ENCODE data around the gene ALKBH2.

Gene ALKBH2

DNA sequence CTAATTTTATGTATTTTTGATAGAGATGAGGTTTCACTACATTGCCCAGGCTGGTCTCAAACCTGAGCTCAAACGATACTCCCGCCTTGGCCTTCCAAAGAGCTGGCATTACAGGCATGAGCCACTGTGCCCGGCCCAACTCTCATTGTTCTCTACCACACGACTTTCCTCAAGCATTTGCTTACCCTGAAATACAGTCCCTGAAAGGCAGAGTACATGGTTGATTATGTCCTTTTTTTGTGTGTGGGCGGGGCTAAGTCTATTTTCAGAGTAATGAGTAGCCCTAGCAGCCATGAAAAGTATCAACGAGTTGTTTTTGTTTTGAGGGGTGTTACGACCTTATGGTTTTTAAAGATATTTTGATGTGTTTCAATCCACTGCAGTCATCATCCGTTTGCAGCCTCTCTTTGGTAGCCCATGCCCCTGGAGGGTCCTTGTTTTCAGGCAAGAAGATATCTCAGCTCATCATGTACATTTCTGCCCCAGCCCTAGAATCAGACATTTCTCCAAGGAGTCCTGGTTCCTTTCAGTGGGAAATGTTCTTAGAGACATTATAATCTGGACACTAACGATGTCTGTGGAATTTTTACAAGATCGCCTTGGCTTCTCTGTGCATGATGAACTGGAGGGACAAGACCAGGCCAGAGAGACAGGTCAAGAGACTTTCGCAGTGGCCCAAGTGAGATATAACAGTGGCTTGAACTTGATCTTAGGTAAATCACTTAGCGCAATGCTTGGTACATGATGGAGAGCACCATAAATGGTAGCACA, 31.8 kb upstream of the ALKBH2 start:
- Histone ChIP-seq H2BK5ac (ENCODE audit: low read length) (no peak overlapping the region), H3K36me3 (replicated peaks in 1 of 2; ENCODE audit: control insufficient read depth in 2 of 2, insufficient read depth in 2 of 2, low read length in 2 of 2) (no peaks in the 10 kb centered on the region), H3K18ac (ENCODE audit: low read length) (no peak overlapping the region), H3K27me3 (ENCODE audit: control insufficient read depth in 3 of 3, insufficient read depth in 3 of 3, low read depth in 1 of 3, low read length in 3 of 3) (peaks cover 0 to 7% (median 0%) of the 10 kb centered on the region in 3 experiments), H2AFZ (ENCODE audit: low read length) (no peak overlapping the region), H3K4me3 (ENCODE audit: low read length in 2 of 2) (no peak overlapping the region), H3K4me1 (ENCODE audit: control insufficient read depth in 2 of 2, insufficient read depth in 1 of 2, low read depth in 1 of 2, low read length in 2 of 2) (peaks cover 0 to 1% of the 10 kb centered on the region in 2 donors), H4K8ac (ENCODE audit: low read depth, low read length) (no peak overlapping the region), H3K4me2 (ENCODE audit: insufficient read depth, low read length, poor library complexity, severe bottlenecking) (no peak overlapping the region), H2AK5ac (ENCODE audit: low read depth, low read length) (no peak overlapping the region), H3K9me3 (replicated peaks in 1 of 2; ENCODE audit: control insufficient read depth in 2 of 2, insufficient read depth in 1 of 2, low read depth in 1 of 2, low read length in 2 of 2) (no peaks in the 10 kb centered on the region), H2BK12ac (ENCODE audit: low read length) (no peak overlapping the region), H2BK120ac (ENCODE audit: low read depth, low read length) (no peak overlapping the region), H3K4ac (ENCODE audit: low read length) (no peak overlapping the region), H4K91ac (ENCODE audit: low read depth, low read length, poor library complexity) (no peak overlapping the region), H2BK15ac (ENCODE audit: low read length) (no peak overlapping the region), H3K79me1 (ENCODE audit: low read depth, low read length) (peaks cover 2% of the 10 kb centered on the region), H3K9ac (ENCODE audit: low read depth, low read length, poor library complexity) (no peak overlapping the region), H3K14ac (ENCODE audit: low read length) (no peak overlapping the region), H3K23ac (ENCODE audit: low read depth, low read length, poor library complexity) (no peak overlapping the region), H3K27ac (replicated peaks; ENCODE audit: low read length) (no peak overlapping the region)
- no peak for DNase-seq (ENCODE audit: low spot score)
- no CpG with 5 or more reads among the region's 12 CpGs for WGBS, 2 donors (ENCODE audit: extremely low coverage in 2 of 2, insufficient read length in 2 of 2, insufficient replicate concordance in 1 of 2)

DNA sequence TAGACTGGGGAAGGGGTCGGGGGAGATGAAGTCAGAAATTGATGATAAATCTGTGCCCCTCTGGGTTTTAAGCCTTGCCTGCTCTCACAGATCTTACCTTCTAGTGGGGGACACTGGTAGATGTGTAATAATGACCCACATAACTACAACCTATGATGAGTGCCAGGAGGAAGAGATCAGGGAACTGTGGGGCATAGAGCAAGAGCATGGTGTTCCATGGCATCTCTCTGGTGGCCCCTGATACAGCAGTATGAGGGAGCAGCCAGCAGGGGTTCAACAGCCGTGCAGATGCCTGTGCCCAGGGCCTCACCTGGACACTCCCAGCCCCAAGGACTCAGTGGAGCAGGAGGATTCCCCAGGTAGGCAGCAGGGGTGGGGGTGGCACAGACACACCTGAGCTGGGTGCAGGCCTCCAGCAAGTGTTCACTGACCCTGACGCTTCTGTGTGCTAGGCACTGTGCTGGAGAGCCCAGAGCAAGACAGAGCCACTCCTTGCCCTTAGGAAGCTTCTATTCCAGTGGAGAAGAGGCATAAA, 28.1 kb upstream of the ALKBH2 start:
- no peak for DNase-seq (ENCODE audit: low spot score)
- H3K79me1 ChIP-seq (ENCODE audit: low read depth, low read length): peaks cover 2% of the 10 kb centered on the region
- H2AFZ ChIP-seq (ENCODE audit: low read length): no peak overlapping the region
- no peaks in the 10 kb centered on the region for H3K9me3 ChIP-seq (replicated peaks in 1 of 2; ENCODE audit: control insufficient read depth in 2 of 2, insufficient read depth in 1 of 2, low read depth in 1 of 2, low read length in 2 of 2)
- no peak overlapping the region for H4K8ac ChIP-seq (ENCODE audit: low read depth, low read length)
- H2BK15ac ChIP-seq (ENCODE audit: low read length): no peak overlapping the region
- H2AK5ac ChIP-seq (ENCODE audit: low read depth, low read length): no peak overlapping the region
- H3K4ac ChIP-seq (ENCODE audit: low read length): no peak overlapping the region
- H3K23ac ChIP-seq (ENCODE audit: low read depth, low read length, poor library complexity): no peak overlapping the region
- no peak overlapping the region for H2BK12ac ChIP-seq (ENCODE audit: low read length)
- H3K4me2 ChIP-seq (ENCODE audit: insufficient read depth, low read length, poor library complexity, severe bottlenecking): no peak overlapping the region
- no CpG with 5 or more reads among the region's 3 CpGs for WGBS, 2 donors (ENCODE audit: extremely low coverage in 2 of 2, insufficient read length in 2 of 2, insufficient replicate concordance in 1 of 2)
- no peak overlapping the region for H3K9ac ChIP-seq (ENCODE audit: low read depth, low read length, poor library complexity)
- H3K36me3 ChIP-seq (replicated peaks in 1 of 2; ENCODE audit: control insufficient read depth in 2 of 2, insufficient read depth in 2 of 2, low read length in 2 of 2): no peaks in the 10 kb centered on the region
- no peak overlapping the region for H3K14ac ChIP-seq (ENCODE audit: low read length)
- H2BK5ac ChIP-seq (ENCODE audit: low read length): no peak overlapping the region
- H3K27ac ChIP-seq (replicated peaks; ENCODE audit: low read length): no peak overlapping the region
- H3K4me3 ChIP-seq (ENCODE audit: low read length in 2 of 2): no peak overlapping the region
- no peaks in the 10 kb centered on the region for H3K27me3 ChIP-seq (ENCODE audit: control insufficient read depth in 3 of 3, insufficient read depth in 3 of 3, low read depth in 1 of 3, low read length in 3 of 3)
- H2BK120ac ChIP-seq (ENCODE audit: low read depth, low read length): no peak overlapping the region
- no peak overlapping the region for H3K18ac ChIP-seq (ENCODE audit: low read length)
- H3K4me1 ChIP-seq (ENCODE audit: control insufficient read depth in 2 of 2, insufficient read depth in 1 of 2, low read depth in 1 of 2, low read length in 2 of 2): peaks cover 0 to 1% of the 10 kb centered on the region in 2 donors
- no peak overlapping the region for H4K91ac ChIP-seq (ENCODE audit: low read depth, low read length, poor library complexity)

DNA sequence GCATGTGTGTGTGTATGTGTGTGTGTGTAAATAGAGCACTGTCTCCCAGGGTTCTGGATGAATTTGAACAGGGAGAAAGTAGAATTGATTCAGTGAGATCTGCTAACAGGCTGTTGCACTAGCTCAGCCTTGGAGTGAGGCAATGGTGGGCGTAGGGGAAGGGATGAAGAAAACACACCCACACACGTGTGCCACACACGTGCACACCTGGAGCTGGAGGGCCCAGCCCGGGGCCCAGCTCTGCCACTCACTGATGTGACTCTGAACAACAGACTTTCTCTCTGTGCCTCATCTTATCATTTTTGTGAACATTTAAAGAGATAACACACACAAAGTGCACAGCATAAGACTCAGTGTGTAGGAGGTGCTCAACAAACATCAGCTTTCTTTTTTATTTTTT, 27.3 kb upstream of the ALKBH2 start:
- H3K4ac ChIP-seq (ENCODE audit: low read length): no peak overlapping the region
- H3K27me3 ChIP-seq (ENCODE audit: control insufficient read depth in 3 of 3, insufficient read depth in 3 of 3, low read depth in 1 of 3, low read length in 3 of 3): no peaks in the 10 kb centered on the region
- peaks cover 8 to 9% of the 10 kb centered on the region in 2 donors for H3K4me1 ChIP-seq (ENCODE audit: control insufficient read depth in 2 of 2, insufficient read depth in 1 of 2, low read depth in 1 of 2, low read length in 2 of 2)
- H3K23ac ChIP-seq (ENCODE audit: low read depth, low read length, poor library complexity): no peak overlapping the region
- H4K8ac ChIP-seq (ENCODE audit: low read depth, low read length): no peak overlapping the region
- H3K14ac ChIP-seq (ENCODE audit: low read length): peak overlapping the region; percentile 67
- no peak overlapping the region for H2BK5ac ChIP-seq (ENCODE audit: low read length)
- no peak overlapping the region for H3K9ac ChIP-seq (ENCODE audit: low read depth, low read length, poor library complexity)
- no peaks in the 10 kb centered on the region for H3K36me3 ChIP-seq (replicated peaks in 1 of 2; ENCODE audit: control insufficient read depth in 2 of 2, insufficient read depth in 2 of 2, low read length in 2 of 2)
- no peak overlapping the region for H3K4me3 ChIP-seq (ENCODE audit: low read length in 2 of 2)
- no peak overlapping the region for H3K4me2 ChIP-seq (ENCODE audit: insufficient read depth, low read length, poor library complexity, severe bottlenecking)
- peak overlapping the region; percentile 33 for H3K18ac ChIP-seq (ENCODE audit: low read length)
- H2AK5ac ChIP-seq (ENCODE audit: low read depth, low read length): no peak overlapping the region
- DNase-seq (ENCODE audit: low spot score): no peak
- no peaks in the 10 kb centered on the region for H3K79me1 ChIP-seq (ENCODE audit: low read depth, low read length)
- no peak overlapping the region for H2BK12ac ChIP-seq (ENCODE audit: low read length)
- H2AFZ ChIP-seq (ENCODE audit: low read length): no peak overlapping the region
- H3K27ac ChIP-seq (replicated peaks; ENCODE audit: low read length): no peak overlapping the region
- H2BK15ac ChIP-seq (ENCODE audit: low read length): no peak overlapping the region
- H3K9me3 ChIP-seq (replicated peaks in 1 of 2; ENCODE audit: control insufficient read depth in 2 of 2, insufficient read depth in 1 of 2, low read depth in 1 of 2, low read length in 2 of 2): no peaks in the 10 kb centered on the region
- WGBS, 2 donors (ENCODE audit: extremely low coverage in 2 of 2, insufficient read length in 2 of 2, insufficient replicate concordance in 1 of 2): no CpG with 5 or more reads among the region's 4 CpGs
- no peak overlapping the region for H2BK120ac ChIP-seq (ENCODE audit: low read depth, low read length)
- H4K91ac ChIP-seq (ENCODE audit: low read depth, low read length, poor library complexity): no peak overlapping the region

DNA sequence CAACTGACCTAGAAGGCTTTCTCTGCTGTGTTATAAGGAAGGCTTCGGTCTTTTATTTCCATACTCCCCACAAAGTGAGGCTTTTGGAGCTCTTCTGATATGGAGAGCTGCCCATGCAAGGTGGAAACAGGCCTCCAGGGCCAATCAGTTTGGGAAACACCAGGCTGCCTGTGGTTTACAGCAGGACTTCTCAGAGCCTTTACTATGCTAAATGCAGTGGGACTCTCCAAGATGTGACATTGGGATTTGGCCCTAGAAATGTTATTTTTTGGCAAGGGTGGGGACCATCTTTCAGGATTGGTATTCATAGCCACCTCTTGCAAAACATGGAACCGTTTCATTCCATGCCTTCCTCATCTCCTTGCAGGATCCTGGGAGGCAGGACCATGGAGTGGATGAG, 26.8 kb upstream of the ALKBH2 start:
- peak overlapping the region; percentile 67 for H3K14ac ChIP-seq (ENCODE audit: low read length)
- H3K4me3 ChIP-seq (ENCODE audit: low read length in 2 of 2): no peak overlapping the region
- H2BK15ac ChIP-seq (ENCODE audit: low read length): no peak overlapping the region
- H2BK12ac ChIP-seq (ENCODE audit: low read length): no peak overlapping the region
- no peaks in the 10 kb centered on the region for H3K36me3 ChIP-seq (replicated peaks in 1 of 2; ENCODE audit: control insufficient read depth in 2 of 2, insufficient read depth in 2 of 2, low read length in 2 of 2)
- no peak overlapping the region for H4K8ac ChIP-seq (ENCODE audit: low read depth, low read length)
- no peak overlapping the region for H2BK120ac ChIP-seq (ENCODE audit: low read depth, low read length)
- H3K4ac ChIP-seq (ENCODE audit: low read length): no peak overlapping the region
- DNase-seq (ENCODE audit: low spot score): no peak
- no peak overlapping the region for H3K9ac ChIP-seq (ENCODE audit: low read depth, low read length, poor library complexity)
- no peak overlapping the region for H2AK5ac ChIP-seq (ENCODE audit: low read depth, low read length)
- no peaks in the 10 kb centered on the region for H3K9me3 ChIP-seq (replicated peaks in 1 of 2; ENCODE audit: control insufficient read depth in 2 of 2, insufficient read depth in 1 of 2, low read depth in 1 of 2, low read length in 2 of 2)
- H4K91ac ChIP-seq (ENCODE audit: low read depth, low read length, poor library complexity): no peak overlapping the region
- H3K18ac ChIP-seq (ENCODE audit: low read length): no peak overlapping the region
- H3K4me2 ChIP-seq (ENCODE audit: insufficient read depth, low read length, poor library complexity, severe bottlenecking): no peak overlapping the region
- no peak overlapping the region for H3K23ac ChIP-seq (ENCODE audit: low read depth, low read length, poor library complexity)
- H3K79me1 ChIP-seq (ENCODE audit: low read depth, low read length): no peaks in the 10 kb centered on the region
- H3K27ac ChIP-seq (replicated peaks; ENCODE audit: low read length): no peak overlapping the region
- no peaks in the 10 kb centered on the region for H3K27me3 ChIP-seq (ENCODE audit: control insufficient read depth in 3 of 3, insufficient read depth in 3 of 3, low read depth in 1 of 3, low read length in 3 of 3)
- no peak overlapping the region for H2AFZ ChIP-seq (ENCODE audit: low read length)
- H3K4me1 ChIP-seq (ENCODE audit: control insufficient read depth in 2 of 2, insufficient read depth in 1 of 2, low read depth in 1 of 2, low read length in 2 of 2): peaks cover 10 to 12% of the 10 kb centered on the region in 2 donors
- H2BK5ac ChIP-seq (ENCODE audit: low read length): no peak overlapping the region
- WGBS, 2 donors (ENCODE audit: extremely low coverage in 2 of 2, insufficient read length in 2 of 2, insufficient replicate concordance in 1 of 2): no CpG with 5 or more reads among the region's 2 CpGs
